Fibroblast of skin of abdomen (primary cell): ENCODE results near the gene ACAD11. TPM values are rescaled to one million over a fixed set of nuclear protein-coding genes. Genes with fewer than 3 reads are reported as not detected.
A peak's percentile ranks its signal among the peaks of the same experiment; 100 is the strongest.

Experiments used
- DNase-seq: peaks from one replicate; pipeline ENCODE4 v3.0.0-alpha.2; 2013
- polyA plus RNA-seq, 2 experiments: library from polyadenylated mRNA; unstranded; fragments of 120-200 nt; gene quantifications; one replicate each; pipeline ENCODE4 v1.2.1, GENCODE V29; 2013; ENCODE audit not compliant: insufficient read length in 2 of 2

Gene ACAD11, protein sequence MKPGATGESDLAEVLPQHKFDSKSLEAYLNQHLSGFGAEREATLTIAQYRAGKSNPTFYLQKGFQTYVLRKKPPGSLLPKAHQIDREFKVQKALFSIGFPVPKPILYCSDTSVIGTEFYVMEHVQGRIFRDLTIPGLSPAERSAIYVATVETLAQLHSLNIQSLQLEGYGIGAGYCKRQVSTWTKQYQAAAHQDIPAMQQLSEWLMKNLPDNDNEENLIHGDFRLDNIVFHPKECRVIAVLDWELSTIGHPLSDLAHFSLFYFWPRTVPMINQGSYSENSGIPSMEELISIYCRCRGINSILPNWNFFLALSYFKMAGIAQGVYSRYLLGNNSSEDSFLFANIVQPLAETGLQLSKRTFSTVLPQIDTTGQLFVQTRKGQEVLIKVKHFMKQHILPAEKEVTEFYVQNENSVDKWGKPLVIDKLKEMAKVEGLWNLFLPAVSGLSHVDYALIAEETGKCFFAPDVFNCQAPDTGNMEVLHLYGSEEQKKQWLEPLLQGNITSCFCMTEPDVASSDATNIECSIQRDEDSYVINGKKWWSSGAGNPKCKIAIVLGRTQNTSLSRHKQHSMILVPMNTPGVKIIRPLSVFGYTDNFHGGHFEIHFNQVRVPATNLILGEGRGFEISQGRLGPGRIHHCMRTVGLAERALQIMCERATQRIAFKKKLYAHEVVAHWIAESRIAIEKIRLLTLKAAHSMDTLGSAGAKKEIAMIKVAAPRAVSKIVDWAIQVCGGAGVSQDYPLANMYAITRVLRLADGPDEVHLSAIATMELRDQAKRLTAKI
- 15.6 TPM for polyA plus RNA-seq (2013, experiment 1 of 2; ENCODE audit: insufficient read length)
- polyA plus RNA-seq (2013, experiment 2 of 2; ENCODE audit: insufficient read length): 15.5 TPM

DNA sequence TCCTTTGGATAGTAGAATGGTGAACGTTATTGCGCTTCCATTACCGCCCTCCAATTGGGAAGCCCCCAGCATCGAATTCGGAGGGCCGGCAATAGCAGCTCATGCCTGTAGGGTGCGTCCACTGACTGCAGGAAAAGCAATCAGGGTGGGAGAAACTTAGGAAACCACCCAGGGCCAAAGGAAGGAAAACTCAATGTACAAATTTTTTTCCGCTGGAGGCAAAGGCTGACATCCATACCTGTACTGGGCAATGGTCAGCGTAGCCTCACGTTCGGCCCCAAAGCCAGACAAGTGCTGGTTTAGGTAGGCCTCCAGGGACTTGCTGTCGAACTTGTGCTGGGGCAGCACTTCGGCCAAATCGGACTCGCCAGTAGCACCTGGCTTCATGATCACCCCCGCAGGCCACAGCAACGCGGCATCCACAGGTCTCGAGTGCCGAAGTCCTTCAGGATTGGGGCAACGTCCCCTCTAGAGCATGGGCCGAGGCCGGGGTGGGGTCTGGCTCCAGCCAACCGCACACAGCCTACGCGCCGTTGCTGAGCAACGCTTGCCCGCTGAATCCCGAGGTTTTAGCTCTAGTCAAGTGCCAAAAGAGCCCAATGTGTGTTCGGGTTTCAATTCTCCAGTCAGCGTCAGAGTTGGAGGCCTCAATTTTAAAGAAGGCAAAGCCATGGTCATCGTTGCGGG, at the start of gene ACAD11:
TSS of gene ACAD11 (minus strand) at position 445 of the 687 bp plus-strand sequence. CDS start at position 387, 58 bp downstream.
- peak; percentile 69 for DNase-seq

DNA sequence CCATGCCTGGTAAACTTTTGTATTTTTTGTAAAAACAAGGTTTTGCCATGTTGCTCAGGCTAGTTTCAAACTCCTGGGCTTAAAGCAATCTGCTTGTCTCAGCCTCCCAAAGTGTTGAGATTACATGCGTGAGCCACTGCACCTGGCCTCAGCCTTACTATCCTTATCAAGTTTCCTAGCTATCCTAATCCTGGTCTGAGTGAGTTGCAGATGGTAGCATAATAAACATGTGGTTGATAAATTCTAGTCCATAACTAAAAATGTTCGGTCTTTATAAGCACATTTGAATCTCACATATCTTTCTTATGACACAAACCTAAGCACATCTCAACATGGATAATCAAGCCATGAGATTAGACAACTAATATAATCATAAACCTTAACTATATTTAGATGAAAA, 44.1 kb upstream of the ACAD11 start:
- DNase-seq: no peak

DNA sequence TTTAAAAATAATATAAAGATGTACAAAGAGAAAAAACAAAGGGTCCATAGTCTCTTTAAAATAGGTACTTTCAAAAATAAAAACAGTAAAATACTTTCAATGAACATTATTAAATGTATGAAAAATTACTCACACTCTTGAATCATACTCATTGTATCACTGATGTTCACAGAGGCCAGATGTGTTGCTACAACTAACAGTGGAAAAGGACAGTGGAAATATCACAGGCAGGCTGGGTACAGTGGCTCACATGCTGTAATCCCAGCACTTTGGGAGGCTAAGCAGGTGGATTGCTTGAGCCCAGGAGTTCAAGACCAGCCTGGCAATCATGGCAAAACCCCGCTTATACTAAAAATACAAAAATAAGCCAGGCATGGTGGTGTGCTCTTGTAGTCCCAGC, 35.8 kb upstream of the ACAD11 start:
- DNase-seq: no peak

DNA sequence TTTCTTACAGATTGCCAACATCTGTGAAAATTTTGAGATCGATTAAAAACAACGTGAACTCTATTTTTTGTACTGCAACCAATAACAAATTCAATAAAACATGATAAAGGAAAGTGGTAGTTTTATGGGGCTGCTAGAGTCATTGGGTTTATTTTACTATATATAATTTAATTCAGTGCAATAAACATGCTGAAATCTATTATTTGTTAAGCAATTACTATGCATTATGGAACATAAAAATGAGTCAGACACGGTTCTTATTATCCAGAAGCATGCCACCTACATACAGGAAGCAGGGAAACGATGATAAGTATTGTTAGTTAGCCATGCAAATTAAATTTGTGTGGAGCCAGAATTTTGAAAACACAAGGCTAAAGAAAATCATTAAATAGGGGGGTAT, 35.4 kb upstream of the ACAD11 start:
- no peak for DNase-seq

DNA sequence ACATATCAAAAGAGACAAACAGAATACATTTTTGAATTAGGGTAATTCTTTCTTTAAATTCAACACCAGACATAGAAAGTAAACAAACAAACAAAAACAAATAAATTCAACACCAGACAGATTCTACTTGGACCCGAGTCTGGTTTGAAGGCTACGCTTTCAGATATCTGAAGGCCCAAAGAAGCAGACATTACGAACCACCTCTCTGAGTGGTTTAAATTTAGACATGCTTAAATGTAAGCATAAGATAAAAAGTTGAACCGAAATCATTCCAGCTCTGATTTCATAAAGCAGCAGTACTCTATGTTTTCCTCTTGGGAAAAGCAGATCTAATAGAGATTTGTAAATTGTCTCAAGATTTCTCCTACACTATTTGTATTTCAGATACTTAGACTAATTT, 30.4 kb upstream of the ACAD11 start:
- no peak for DNase-seq

DNA sequence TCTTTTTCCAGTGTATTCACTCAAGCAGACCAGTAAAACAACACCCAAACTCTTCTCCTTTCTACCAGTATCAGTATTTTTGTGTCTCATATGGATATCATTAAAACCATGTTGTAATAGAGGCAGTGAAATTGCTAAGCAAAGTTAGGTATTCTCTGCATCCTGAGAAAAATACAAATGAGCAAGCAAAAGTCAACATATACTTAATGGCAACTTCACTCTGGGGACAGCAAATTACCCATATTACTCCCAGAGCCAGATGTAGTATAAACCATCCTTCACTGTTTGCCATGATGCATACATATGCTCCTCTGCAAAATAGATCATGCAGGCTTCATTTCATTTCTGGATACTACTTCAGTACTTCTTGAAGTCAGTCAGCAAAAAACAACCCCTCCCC, 22.6 kb upstream of the ACAD11 start:
- no peak for DNase-seq

DNA sequence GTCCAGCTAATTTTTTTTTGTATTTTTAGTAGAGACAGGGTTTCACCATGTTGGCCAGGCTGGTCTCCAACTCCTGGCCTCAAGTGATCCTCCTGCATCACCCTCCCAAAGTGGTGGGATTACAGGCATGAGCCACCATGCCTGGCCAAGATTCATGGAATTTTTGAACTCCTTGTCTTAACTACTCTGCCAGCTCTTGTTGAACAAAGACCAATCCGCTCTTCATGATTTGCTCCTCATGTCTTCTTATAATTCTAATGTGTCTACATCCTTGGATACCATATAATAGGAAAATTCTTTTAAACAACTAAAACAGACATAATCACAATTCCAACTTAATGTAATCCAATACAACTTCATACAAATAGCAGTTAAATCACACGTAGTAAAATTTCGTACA, 21.8 kb upstream of the ACAD11 start:
- no peak for DNase-seq

DNA sequence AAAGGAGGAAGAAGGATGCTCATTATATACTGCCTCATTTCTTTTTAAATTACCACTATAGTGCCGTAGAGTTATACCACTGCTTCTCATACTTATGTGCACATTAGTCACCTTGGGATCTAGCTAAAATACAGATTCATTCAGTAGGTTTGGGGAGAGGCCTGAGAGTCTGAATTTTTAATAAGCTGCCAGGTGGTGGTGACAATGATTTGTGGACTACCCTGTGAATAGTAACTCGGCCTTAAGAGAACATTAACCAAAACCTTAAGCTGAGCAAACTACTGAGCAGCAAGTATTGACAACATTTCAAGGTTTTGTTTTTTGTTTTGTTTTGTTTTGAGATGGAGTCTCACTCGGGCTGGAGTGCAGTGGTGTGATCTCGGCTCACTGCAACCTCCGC, 20.3 kb upstream of the ACAD11 start:
- DNase-seq: no peak

DNA sequence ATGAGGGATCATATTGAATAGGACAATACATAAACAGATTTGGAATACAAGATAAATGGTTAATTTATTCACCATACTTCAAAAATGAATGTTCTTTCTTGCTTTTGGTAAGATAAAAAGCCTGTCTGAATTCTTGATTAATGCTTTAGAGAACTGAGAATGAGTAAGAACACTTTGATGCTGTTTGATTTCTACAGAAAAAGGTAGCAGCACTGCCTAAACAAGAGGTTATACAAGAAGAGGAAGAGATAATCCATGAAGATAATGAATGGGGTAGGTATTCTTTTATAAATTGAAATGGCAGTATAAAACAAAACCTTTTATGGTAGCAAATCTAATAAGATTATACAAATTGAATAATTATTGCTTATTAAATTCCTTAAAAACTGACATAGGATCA, 15.8 kb upstream of the ACAD11 start:
- DNase-seq: no peak

DNA sequence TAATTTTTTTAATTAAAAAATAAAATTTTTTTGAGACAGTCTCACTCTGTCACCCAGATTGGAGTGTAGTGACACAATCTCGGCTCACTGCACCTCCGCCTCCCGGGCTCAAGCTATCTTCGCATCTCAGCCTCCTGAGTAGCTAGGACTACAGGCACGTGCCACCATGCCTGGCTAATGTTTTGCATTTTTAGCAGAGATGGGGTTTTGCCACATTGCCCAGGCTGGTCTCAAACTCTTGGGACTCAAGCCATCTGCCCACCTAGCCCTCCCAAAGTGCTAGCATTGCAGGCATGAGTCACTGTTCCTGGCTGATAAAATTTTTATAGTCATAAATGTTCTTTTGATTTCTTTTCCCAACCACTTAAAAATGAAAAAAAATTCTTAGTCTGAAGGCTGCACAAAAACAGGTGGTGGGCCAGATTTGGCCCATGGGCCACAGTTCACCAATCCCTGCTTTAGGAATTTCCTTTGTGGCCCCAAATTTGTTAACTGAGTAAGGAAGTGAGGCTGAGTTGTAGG, 9.7 kb upstream of the ACAD11 start:
- DNase-seq: no peak

DNA sequence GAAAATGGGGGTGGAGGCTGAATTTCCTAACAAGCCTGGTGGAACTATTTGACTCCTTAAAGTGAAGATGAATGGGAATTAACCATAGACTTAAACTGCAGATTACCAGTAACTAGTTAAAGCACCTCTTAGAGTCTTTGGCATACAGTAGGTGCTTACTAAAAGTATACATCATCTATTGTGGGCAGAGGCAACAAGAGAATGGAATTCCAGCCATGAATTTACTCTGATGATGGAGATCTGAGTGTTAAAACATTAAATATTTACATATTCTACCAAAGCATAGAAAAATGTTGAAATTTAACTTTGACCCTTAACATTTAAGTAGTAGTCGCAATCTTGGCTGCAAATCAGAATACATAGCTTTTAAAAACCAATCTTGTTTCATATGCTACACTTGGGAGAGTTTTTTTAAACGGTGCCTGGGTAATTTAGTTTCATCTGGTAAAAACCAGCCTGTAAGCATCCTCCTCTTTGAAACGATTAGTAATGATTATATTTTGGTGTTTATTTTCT, 5.7 kb upstream of the ACAD11 start:
- no peak for DNase-seq

DNA sequence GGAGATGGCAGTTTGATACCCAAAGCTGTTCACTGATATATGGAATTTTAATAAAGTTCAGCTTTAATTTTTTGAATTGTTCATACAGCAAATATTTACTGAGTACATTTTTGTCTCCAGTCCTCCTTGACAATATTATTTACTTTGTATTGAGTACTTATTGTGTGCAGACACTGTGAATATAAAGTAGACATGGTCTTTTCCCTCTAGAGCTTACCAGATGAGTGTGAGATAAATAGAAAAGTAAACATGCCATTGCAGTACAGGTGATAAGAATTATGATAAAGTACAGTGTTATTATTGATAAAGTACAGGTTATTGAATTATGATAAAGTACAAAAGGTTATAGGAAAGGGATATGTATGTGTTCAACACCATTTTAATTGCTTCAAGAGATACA, 2.6 kb upstream of the ACAD11 start:
- DNase-seq: no peak

DNA sequence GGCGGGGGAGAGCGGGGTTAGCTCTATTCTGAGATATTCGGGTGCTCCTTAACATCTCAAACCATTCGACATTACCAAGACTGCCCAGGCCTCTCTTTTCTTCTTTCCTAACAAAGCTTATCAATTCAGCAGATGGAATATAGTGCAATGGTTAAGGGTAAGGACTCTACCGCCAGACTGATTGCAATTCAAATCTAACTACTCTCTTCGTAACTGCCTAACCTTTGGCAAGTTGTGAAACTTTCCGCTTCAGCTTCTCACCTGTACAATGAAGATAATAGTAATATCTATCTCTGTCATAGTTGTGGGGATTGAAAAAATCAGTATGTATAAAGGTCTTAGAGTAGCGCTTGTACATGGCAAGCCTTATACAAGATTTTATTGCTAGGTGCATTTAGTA, 1.5 kb upstream of the ACAD11 start:
- no peak for DNase-seq

DNA sequence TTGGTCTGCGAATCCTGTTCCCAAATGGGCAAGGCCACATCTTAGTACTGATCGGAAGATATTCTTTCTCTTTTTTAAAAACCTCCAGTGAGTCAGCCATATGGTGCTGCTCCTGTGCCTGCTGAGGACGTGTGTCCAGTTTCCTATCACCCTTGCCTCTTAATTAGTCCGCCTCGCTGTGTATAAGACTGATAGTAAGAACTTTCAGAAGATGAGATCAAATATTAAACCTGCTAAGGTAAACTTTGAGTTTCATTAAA, 1.1 kb upstream of the ACAD11 start:
- no peak for DNase-seq

DNA sequence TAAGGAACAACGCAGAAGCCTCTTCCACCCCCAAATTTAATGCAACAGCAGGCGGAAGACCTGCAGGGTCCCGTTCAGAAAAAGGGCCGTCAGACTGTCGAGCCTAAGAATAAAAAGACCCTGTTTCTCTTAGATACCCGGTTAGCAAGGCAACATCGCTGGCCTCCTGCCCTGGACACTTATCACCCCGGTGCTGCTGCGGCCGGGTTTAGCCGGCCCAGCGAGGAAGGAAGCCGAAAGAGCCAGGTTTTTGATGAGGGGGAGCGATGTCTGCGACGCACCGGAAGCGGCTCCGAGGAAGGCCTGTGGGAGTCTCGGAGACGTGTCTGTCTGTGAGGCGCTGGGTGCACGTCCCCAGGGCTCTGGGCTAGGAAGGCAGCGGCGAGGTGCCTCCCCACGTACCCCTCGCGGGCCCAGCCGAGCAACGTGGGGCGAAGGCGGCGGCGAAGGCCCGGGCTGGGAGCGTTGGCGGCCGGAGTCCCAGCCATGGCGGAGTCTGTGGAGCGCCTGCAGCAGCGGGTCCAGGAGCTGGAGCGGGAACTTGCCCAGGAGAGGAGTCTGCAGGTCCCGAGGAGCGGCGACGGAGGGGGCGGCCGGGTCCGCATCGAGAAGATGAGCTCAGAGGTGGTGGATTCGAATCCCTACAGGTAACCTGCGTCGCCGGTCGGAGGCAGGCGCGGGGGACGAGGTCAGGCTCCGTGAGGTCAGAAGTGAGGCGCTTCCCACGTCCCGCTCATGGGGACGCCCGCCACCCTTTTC, 622 bp upstream of the ACAD11 start, which contains the start of gene UBA5:
TSS of gene UBA5 (plus strand) at position 278 of the 759 bp plus-strand sequence. CDS start at position 487, 209 bp downstream.
- DNase-seq: peak; percentile 66

DNA sequence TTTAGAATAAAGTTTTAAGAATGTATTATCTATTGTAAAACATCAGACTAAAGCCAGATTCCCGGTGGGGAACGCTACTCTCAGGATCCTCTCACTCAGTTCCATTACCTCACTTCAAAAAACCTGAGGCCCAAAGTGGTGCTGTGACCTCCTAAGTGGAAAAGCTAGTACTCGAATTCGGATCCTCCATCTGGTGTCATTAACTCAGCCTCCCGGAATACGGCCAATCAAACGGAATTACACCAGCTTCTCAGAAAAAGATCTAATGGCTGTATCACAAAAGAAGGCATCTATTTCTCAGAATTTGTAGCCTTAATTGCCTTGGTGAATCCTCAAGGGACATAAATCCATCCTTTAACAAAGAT, 627 bp downstream of the ACAD11 start:
- no peak for DNase-seq

DNA sequence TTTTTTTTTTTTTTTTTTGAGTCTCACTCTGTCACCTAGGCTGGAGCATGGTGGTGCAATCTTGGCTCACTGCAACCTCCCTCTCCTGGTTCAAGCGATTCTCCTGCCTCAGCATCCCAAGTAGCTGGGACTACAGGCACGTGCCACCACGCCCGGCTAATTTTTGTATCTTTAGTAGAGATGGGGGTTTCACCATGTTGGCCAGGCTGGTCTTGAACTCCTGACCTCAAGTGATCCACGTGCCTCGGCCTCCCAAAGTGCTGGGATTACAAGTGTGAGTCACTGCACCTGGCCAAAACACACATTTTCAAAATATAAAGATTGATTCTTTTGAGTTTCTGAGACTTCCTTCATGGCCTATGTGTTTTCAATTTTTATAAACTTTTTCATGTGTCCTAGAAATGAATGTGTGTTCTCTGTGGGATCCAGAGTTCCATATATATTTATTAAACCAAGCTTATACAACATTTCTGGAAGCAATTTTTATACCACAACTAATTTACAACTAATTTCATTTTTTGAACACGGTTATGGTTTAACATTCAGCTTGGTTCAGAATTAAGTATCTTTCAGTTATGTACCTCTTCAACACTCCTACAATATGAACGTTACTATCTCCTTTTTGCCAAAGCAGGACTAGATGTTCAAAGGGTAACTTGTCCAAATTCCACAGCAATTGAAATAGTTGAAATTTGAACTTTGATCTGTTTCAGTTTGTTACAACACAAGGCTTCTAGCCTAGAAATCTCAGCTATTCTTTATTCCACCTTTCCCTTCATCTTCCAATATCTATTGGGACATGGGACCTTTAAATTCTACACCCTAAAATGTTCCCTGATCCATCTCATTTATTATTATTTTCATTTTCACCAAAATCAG, 1.5 kb downstream of the ACAD11 start:
- no peak for DNase-seq

DNA sequence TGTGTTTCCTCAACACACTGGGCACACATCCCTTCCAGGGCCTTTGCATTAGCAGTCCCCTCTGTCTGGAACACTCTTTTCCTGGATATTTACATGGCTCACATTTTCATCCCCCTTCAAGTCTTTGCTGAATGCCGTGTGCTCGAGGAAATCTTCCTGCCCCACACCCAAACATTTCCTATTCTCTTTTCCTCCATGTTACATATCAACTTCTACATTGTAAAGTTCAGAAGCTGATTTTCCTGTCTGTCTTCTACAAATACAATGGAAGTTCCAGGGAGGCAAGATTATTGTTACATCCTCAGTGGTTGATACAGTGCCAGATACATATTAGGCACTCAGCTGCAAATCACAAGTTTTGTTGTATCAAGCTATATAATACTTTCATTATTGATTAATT, 4.1 kb downstream of the ACAD11 start:
- DNase-seq: no peak

DNA sequence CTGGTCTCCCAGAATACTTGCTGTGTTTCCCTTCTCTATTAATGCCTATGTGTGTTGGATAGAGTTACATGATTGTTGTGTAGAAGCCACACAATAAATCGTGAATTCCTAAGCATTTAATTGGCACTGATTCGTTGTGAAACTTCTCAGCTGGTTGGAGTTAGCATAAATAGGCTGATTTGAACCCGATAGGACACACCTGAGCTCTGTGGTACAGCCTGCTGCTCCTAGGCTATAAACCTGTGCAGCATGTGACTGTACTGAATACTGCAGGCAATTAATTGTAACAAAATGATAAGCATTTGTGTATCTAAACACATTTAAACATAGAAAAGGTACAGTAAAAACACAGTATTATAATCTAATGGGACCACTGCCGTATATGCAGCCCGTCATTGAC, 4.9 kb downstream of the ACAD11 start:
- no peak for DNase-seq

DNA sequence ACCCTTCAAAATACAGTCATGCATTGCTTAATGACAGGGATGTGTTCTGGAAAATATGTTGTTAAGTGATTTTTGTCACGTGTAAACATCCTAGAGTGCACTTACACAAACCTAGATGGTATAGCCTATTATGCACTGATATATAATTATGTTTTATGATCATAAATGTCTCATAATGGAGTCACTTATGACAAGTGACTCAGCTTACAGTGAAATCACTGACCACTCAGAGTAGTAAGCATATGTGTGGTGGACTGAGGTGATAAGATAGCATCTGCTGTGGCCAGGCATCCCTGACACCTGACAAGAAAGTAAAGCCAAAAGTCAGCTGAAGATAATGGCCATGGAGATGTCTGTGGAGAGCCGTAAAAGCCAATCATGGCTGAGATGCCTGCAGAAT, 5.4 kb downstream of the ACAD11 start:
- DNase-seq: no peak

DNA sequence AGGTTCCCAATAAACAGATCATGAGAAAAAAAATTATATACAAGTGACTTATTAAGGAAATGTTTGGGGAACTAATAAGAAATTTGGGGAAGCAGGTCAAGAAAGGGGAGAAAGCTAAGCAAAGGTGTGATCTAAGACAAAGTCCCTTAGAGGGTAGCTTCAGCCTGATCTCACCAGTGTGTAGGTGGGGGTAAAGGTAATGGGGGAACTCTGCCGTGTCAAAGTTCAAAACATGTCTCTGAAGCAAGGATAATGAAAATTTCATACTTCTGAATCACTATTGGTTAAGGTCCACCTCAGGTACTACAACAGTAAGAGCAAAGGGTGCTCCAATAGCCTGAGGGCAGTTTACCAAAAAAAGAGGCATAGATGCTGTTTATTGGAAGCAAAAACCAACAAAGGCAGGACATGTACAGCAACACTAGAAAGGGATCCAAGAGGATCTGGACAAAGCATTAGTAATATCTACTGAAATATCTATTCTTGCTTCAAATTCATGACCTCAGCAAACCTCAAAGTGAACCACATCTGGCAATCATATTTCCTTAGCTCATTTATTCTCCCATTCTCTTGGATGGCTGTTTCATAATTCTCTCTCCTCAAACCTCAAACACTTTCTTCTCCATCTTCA, 6.9 kb downstream of the ACAD11 start:
- peak; percentile 50 for DNase-seq
